Coronary artery (tissue), 2 donors: ENCODE measurements around the gene CCDC40.

Source experiments
- DNase-seq: peaks from one replicate; pipeline ENCODE4 v3.0.0-alpha.2; 2017; ENCODE audit warnings: low spot score
- H3K27ac ChIP-seq, 2 donors: fragments of 200-600 bp; sonication (generic); one replicate each; pipeline ENCODE4 v1.5.1; 2016 to 2019
- H3K4me3 ChIP-seq: fragments of 200-600 bp; sonication (generic); 2 replicates; pipeline ENCODE4 v1.5.1; 2016; ENCODE audit warnings: mild to moderate bottlenecking, moderate library complexity
- TF ChIP-seq, protein P1 (sequence below): fragments of 200-600 bp; sonication (generic); IDR thresholded peaks from one replicate; pipeline ENCODE4 v1.5.1; 2019; ENCODE audit warnings: antibody characterized with exemption

CCDC40 gene

DNA sequence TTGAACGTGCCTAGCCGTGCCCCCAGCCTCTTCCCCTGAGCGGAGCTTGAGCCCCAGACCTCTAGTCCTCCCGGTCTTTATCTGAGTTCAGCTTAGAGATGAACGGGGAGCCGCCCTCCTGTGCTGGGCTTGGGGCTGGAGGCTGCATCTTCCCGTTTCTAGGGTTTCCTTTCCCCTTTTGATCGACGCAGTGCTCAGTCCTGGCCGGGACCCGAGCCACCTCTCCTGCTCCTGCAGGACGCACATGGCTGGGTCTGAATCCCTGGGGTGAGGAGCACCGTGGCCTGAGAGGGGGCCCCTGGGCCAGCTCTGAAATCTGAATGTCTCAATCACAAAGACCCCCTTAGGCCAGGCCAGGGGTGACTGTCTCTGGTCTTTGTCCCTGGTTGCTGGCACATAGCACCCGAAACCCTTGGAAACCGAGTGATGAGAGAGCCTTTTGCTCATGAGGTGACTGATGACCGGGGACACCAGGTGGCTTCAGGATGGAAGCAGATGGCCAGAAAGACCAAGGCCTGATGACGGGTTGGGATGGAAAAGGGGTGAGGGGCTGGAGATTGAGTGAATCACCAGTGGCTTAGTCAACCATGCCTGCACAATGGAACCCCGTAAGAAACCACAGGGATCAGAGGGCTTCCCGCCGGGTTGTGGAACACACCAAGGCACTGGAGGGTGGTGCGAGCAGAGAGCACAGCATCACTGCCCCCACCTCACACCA lies 65.7 kb downstream of the CCDC40 start:
- TF ChIP-seq, protein P1, sequence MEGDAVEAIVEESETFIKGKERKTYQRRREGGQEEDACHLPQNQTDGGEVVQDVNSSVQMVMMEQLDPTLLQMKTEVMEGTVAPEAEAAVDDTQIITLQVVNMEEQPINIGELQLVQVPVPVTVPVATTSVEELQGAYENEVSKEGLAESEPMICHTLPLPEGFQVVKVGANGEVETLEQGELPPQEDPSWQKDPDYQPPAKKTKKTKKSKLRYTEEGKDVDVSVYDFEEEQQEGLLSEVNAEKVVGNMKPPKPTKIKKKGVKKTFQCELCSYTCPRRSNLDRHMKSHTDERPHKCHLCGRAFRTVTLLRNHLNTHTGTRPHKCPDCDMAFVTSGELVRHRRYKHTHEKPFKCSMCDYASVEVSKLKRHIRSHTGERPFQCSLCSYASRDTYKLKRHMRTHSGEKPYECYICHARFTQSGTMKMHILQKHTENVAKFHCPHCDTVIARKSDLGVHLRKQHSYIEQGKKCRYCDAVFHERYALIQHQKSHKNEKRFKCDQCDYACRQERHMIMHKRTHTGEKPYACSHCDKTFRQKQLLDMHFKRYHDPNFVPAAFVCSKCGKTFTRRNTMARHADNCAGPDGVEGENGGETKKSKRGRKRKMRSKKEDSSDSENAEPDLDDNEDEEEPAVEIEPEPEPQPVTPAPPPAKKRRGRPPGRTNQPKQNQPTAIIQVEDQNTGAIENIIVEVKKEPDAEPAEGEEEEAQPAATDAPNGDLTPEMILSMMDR = no peak
- no peak for DNase-seq
- Histone ChIP-seq H3K4me3 (peak overlapping the region; percentile 89), H3K27ac (peak overlapping the region; percentile 94)

DNA sequence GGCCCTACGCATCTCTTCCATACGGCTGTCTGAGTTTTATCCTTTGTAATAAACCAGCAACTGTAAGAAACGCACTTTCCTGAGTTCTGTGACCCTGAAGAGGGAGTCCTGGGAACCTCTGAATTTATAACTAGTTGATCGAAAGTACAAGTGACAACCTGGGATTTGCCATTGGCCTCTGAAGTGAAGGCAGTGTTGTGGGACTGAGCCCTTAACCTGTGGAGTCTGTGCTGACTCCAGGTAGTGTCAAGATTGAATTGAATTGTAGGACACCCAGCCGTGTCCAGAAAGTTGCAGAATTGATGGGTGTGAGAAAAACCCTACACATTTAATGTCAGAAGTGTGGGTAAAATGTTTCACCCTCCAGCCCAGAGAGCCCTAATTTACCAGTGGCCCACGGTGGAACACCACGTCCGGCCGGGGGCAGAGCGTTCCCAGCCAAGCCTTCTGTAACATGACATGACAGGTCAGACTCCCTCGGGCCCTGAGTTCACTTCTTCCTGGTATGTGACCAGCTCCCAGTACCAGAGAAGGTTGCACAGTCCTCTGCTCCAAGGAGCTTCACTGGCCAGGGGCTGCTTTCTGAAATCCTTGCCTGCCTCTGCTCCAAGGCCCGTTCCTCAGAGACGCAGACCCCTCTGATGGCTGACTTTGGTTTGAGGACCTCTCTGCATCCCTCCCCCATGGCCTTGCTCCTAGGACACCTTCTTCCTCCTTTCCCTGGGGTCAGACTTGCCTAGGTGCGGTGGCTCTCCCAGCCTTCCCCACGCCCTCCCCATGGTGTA lies 66.4 kb downstream of the CCDC40 start:
- TF ChIP-seq, protein P1 = no peak
- no peak overlapping the region for H3K27ac ChIP-seq
- DNase-seq = no peak
- no peak overlapping the region for H3K4me3 ChIP-seq

DNA sequence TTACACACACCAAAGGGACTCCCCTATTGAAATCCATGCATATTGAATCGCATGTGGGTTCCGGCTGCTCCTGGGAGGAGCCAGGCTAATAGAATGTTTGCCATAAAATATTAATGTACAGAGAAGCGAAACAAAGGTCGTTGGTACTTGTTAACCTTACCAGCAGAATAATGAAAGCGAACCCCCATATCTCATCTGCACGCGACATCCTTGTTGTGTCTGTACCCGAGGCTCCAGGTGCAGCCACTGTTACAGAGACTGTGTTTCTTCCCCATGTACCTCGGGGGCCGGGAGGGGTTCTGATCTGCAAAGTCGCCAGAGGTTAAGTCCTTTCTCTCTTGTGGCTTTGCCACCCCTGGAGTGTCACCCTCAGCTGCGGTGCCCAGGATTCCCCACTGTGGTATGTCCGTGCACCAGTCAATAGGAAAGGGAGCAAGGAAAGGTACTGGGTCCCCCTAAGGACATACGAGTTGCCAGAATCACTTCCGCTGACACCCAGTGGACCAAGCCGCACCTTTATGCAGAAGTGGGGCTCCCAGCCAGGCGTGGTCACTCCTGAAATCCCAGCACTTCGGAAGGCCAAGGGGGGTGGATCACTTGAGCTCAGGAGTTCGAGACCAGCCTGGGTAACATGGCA lies 67.1 kb downstream of the CCDC40 start:
- DNase-seq = no peak
- no peak overlapping the region for H3K4me3 ChIP-seq
- TF ChIP-seq, protein P1 = no peak
- H3K27ac ChIP-seq = no peak overlapping the region

DNA sequence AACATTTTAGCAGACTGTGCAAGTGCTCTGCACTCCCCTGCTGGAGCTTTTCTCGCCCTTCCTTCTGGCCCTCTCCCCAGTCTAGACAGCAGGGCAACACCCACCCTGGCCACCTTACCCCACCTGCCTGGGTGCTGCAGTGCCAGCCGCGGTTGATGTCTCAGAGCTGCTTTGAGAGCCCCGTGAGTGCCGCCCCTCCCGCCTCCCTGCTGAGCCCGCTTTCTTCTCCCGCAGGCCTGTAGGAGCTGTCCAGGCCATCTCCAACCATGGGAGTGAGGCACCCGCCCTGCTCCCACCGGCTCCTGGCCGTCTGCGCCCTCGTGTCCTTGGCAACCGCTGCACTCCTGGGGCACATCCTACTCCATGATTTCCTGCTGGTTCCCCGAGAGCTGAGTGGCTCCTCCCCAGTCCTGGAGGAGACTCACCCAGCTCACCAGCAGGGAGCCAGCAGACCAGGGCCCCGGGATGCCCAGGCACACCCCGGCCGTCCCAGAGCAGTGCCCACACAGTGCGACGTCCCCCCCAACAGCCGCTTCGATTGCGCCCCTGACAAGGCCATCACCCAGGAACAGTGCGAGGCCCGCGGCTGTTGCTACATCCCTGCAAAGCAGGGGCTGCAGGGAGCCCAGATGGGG lies 68.0 kb downstream of the CCDC40 start:
- no peak overlapping the region for H3K27ac ChIP-seq
- no peak overlapping the region for H3K4me3 ChIP-seq
- DNase-seq = no peak
- TF ChIP-seq, protein P1 = no peak

DNA sequence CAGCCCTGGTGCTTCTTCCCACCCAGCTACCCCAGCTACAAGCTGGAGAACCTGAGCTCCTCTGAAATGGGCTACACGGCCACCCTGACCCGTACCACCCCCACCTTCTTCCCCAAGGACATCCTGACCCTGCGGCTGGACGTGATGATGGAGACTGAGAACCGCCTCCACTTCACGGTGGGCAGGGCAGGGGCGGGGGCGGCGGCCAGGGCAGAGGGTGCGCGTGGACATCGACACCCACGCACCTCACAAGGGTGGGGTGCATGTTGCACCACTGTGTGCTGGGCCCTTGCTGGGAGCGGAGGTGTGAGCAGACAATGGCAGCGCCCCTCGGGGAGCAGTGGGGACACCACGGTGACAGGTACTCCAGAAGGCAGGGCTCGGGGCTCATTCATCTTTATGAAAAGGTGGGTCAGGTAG lies 68.5 kb downstream of the CCDC40 start:
- TF ChIP-seq, protein P1 = no peak
- Histone ChIP-seq H3K4me3 (no peak overlapping the region), H3K27ac (no peak overlapping the region)
- no peak for DNase-seq

GRCh38 chr17:80105762-80106161 lies 69.3 kb downstream of the CCDC40 start:
- no peak for DNase-seq
- Histone ChIP-seq H3K27ac (no peak overlapping the region), H3K4me3 (no peak overlapping the region)
- TF ChIP-seq, protein P1 = no peak
